Pancreas (tissue), 10 donors: Measurements from ENCODE around the gene MOGAT2. TPM values are rescaled to one million over a fixed set of nuclear protein-coding genes. Genes with fewer than 3 reads are reported as not detected.
A peak's percentile ranks its signal among the peaks of the same experiment; 100 is the strongest.

ENCODE experiments used
- ATAC-seq, 4 donors: fragments of 200-7000 bp; cut with Tn5 transposase; one replicate each; pipeline versions ENCODE4 v1.8.0 to v1.9.1; 2020; ENCODE audit warnings: mild to moderate bottlenecking in 4 of 4, moderate library complexity in 4 of 4
- DNase-seq, 6 donors: peaks; one replicate each; pipeline ENCODE4 v3.0.0-alpha.2; 2020
- FAIRE-seq: peaks from 2 replicates; lab custom pipeline; 2012; peaks lifted over from hg19 to GRCh38; lab: Jason Lieb, UNC
- H3K27ac ChIP-seq, 4 donors: fragments of 200-600 bp; sonication (generic); 1 replicate in 3 of 4; 2 replicates in 1 of 4; pipeline versions ENCODE4 v1.5.0 to v1.8.0; 2020
- H3K27me3 ChIP-seq, 4 donors: fragments of 200-600 bp; one replicate each; pipeline ENCODE4 v1.8.0; 2021
- H3K36me3 ChIP-seq, 3 donors: fragments of 200-600 bp; sonication (generic) in 1 of 3; one replicate each; pipeline versions ENCODE4 v1.5.0 to v1.8.0; 2020 to 2021
- H3K4me1 ChIP-seq, 3 donors: fragments of 200-600 bp; one replicate each; pipeline ENCODE4 v1.8.0; 2021
- H3K4me3 ChIP-seq, 4 donors: fragments of 200-600 bp; sonication (generic) in 2 of 4; one replicate each; pipeline versions ENCODE4 v1.5.0 to v1.8.0; 2020 to 2021
- H3K9me3 ChIP-seq, 4 donors: fragments of 200-600 bp; one replicate each; pipeline ENCODE4 v1.8.0; 2021
- WGBS, 2 donors: extraction: QIAGEN DNeasy Blood & Tissue Kit; methylation state at CpG; one replicate each; pipeline ENCODE4 v1.1.7; 2013; 5-methylcytosine and 5-hydroxymethylcytosine counted together
- intact Hi-C, 3 donors: fragments of 100-400 bp; cut with DNase I; formaldehyde crosslinking; loops; one replicate each; pipeline versions ENCODE4 v1.11.1 to v1.14.2; 2022
- polyA plus RNA-seq, 2 donors: library from polyadenylated mRNA; stranded (reverse); fragments of 200-250 nt; gene quantifications; one replicate each; pipeline ENCODE4 v1.2.3, GENCODE V29; 2013
- total RNA-seq, 6 donors: library from RNA; stranded (reverse); fragmentation: NEBNext Ultra II Directional in 4 of 6; extraction: Animal tissue kit (Norgen Biotek cat#: 25700) in 4 of 6; gene quantifications; one replicate each; pipeline versions ENCODE4 v1.2.1 to v1.2.4, GENCODE V29; 2021 to 2023
- TF ChIP-seq, protein P1 (sequence below), 4 donors: fragments of 200-600 bp; sonication (generic) in 3 of 4; IDR thresholded peaks; one replicate each; pipeline versions ENCODE4 v1.5.0 to v1.8.0; 2021; ENCODE audit warnings: antibody characterized with exemption in 4 of 4
- donor health status: healthy with polysubstance abuse.
- donor health status: DM: no; HTN: no; CAD: no; lungs with moderate emphysema.
- donor health status: DM: no; HTN: no; CAD: no.
- donor health status: control.
- donor health status: control.
- donor health status: Bipolar disorder and iron deficiency.
- donor health status: DM: yes; HTN: yes; CAD: no.
- donor health status: DM: no; HTN: no; CAD: no.
- donor health status: DM: no; HTN: no; CAD: no.
- donor health status: DM: yes; HTN: yes; CAD: no.

Gene MOGAT2
- total and polyA plus RNA-seq, 8 donors: 0.08 to 0.09 (median 0.09) TPM; not detected in 5

DNA sequence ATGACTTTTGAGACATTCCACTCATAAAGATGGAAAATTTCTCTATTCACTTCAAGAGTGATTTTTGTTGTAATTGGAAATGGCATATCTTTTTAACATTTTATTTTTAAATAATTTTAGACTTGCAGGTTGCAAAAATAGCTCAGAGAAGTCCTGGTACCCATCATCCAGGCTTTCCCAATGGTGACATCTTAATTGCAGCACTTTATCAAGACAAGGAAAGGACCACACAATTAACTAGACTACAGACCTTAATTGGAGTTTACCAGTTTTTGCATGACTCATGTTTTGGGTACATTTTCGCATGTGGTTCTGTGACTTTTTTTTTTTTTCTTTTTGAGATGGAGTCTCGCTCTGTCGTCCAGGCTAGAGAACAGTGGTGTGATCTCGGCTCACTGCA, 25.8 kb upstream of the MOGAT2 start:
- TF ChIP-seq, protein P1, sequence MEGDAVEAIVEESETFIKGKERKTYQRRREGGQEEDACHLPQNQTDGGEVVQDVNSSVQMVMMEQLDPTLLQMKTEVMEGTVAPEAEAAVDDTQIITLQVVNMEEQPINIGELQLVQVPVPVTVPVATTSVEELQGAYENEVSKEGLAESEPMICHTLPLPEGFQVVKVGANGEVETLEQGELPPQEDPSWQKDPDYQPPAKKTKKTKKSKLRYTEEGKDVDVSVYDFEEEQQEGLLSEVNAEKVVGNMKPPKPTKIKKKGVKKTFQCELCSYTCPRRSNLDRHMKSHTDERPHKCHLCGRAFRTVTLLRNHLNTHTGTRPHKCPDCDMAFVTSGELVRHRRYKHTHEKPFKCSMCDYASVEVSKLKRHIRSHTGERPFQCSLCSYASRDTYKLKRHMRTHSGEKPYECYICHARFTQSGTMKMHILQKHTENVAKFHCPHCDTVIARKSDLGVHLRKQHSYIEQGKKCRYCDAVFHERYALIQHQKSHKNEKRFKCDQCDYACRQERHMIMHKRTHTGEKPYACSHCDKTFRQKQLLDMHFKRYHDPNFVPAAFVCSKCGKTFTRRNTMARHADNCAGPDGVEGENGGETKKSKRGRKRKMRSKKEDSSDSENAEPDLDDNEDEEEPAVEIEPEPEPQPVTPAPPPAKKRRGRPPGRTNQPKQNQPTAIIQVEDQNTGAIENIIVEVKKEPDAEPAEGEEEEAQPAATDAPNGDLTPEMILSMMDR (IDR thresholded peaks at IDR 0.05): no peak
- Histone ChIP-seq H3K4me1 (no peaks in the 10 kb centered on the region), H3K9me3 (no peaks in the 10 kb centered on the region), H3K27me3 (no peaks in the 10 kb centered on the region), H3K4me3 (no peak overlapping the region), H3K36me3 (no peaks in the 10 kb centered on the region), H3K27ac (no peak overlapping the region)
- intact Hi-C loops: no loop called here
- DNase-seq (no peak), FAIRE-seq (peak; percentile 32), ATAC-seq (no peak)
- 82 to 93% methylated on average over 4 of the region's 4 CpGs for WGBS, 2 donors

DNA sequence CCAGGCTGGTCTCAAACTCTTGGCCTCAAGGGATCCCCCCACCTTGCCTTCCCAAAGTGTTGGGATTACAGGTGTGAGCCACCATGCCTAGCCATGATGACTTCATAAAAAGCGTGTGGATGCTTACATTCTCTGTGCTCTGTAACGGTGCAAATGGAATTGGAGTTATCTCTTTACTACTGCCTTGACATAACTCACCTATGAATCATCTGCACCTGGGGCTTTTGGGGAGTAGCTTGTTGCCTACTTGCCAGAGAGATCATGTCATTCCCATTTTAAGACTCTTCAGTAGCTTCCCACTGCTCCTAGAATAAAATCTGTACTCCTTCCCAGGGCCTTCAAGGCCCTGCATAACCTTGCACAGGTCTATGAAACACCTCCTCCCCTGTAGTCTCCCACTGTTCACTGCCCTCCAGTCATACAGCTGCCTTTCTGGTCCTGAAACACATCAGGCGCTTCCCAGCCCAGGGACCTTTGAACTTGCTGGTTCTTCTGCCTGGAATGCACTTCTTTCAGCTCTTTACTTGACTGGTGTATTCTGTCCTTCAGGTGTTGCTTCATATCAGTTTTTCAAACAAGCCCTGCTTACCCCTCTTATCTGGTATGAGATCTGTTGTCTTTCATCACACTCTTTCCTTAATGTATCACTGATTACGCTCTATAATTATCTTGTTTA, 19.6 kb upstream of the MOGAT2 start:
- Histone ChIP-seq H3K27ac (no peak overlapping the region), H3K9me3 (no peaks in the 10 kb centered on the region), H3K36me3 (no peaks in the 10 kb centered on the region), H3K27me3 (no peaks in the 10 kb centered on the region), H3K4me3 (no peak overlapping the region), H3K4me1 (no peaks in the 10 kb centered on the region)
- TF ChIP-seq, protein P1 (IDR thresholded peaks at IDR 0.05): no peak
- intact Hi-C loops: no loop called here
- ATAC-seq (no peak), FAIRE-seq (no peak), DNase-seq (no peak)
- 78 to 82% methylated on average over 4 of the region's 4 CpGs for WGBS, 2 donors

DNA sequence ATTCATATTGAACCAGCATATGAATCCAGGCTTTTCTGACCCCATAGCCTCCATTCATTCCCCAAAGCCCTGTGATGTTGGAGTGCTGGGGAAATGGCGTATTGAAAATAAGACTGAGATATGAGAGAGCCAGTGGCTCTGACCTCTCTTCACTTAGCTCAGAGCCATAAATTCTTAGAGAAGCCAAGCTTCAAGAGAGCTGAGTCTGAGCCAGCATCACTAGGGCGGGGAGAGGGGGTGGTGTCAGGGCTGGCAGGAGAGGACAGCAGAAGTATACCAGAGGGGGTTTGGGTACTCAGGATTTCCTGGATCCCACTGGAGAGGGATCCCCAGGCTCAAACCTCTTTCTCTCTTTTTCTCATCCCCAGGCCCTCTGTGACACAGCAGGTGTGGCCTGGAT, 16.7 kb upstream of the MOGAT2 start:
- Histone ChIP-seq H3K4me3 (no peak overlapping the region), H3K27ac (no peak overlapping the region), H3K27me3 (no peaks in the 10 kb centered on the region), H3K4me1 (no peaks in the 10 kb centered on the region), H3K9me3 (no peaks in the 10 kb centered on the region), H3K36me3 (no peaks in the 10 kb centered on the region)
- intact Hi-C loops: no loop called here
- ATAC-seq: no peak
- no peak for FAIRE-seq
- TF ChIP-seq, protein P1 (IDR thresholded peaks at IDR 0.05): no peak
- 85 to 92% methylated on average over 2 of the region's 2 CpGs for WGBS, 2 donors
- no peak for DNase-seq

DNA sequence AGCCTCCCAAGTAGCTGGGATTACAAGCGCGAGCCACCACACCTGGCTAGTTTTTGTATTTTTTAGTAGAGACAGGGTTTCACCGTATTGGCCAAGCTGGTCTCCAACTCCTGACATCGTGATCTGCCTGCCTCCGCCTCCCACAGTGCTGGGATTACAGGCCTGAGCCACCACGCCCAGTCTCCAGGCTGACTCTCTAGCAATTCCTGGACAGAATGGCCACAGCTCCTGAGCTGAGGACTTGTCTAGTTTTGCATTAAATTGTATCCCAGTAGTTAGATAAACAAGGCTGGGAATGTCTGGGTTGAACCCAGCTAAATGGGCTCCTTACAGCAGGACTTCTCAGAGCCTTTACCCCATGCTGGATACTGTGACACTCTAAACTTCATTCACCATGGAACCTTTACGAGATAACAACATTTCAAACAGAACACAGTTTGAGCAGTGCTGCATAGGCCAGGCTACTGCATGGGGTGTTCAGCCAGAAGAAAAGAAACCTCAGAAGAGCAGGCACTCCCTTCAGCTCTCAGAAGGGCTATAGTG, 13.9 kb upstream of the MOGAT2 start:
- intact Hi-C loops: no loop called here
- DNase-seq: no peak
- TF ChIP-seq, protein P1 (IDR thresholded peaks at IDR 0.05): no peak
- Histone ChIP-seq H3K27ac (no peak overlapping the region), H3K4me3 (no peak overlapping the region), H3K4me1 (no peaks in the 10 kb centered on the region), H3K9me3 (no peaks in the 10 kb centered on the region), H3K27me3 (no peaks in the 10 kb centered on the region), H3K36me3 (no peaks in the 10 kb centered on the region)
- ATAC-seq: no peak
- FAIRE-seq: no peak
- WGBS, 2 donors: 83 to 89% methylated on average over 7 of the region's 7 CpGs

DNA sequence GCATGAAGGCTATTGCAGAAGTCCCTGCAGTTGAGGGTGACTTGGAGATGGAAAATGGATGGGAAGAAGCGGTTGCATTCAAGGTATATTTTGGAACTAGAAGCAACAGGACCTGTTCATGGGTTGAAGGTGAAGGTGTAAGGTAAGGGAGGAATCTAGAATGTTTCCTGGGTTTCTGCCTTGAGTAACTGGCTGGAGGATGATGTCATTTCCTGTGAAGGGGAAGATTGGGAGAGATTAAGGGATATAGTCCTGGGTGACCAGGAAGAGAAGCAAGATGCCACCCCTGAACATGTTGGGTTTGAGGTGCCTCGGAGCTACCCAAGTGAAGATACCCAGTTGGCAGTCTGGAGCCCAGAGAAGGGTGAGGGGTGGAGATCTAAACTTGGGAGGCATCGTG, 12.1 kb upstream of the MOGAT2 start:
- no peaks in the 10 kb centered on the region for H3K4me1 ChIP-seq
- ATAC-seq (no peak), FAIRE-seq (no peak), DNase-seq (no peak)
- TF ChIP-seq, protein P1 (IDR thresholded peaks at IDR 0.05): no peak
- intact Hi-C loops: no loop called here
- H3K9me3 ChIP-seq: no peaks in the 10 kb centered on the region
- WGBS, 2 donors: 81 to 88% methylated on average over 3 of the region's 3 CpGs
- no peaks in the 10 kb centered on the region for H3K36me3 ChIP-seq
- no peak overlapping the region for H3K4me3 ChIP-seq
- no peaks in the 10 kb centered on the region for H3K27me3 ChIP-seq
- H3K27ac ChIP-seq: no peak overlapping the region
